DND-41 (cell line): ENCODE results near the gene F11R.
A peak's percentile ranks its signal among the peaks of the same experiment; 100 is the strongest.

Experiments
- EZH2 ChIP-seq: IDR thresholded peaks from 3 replicates; pipeline ENCODE4 v1.6.1; 2012; ENCODE audit warnings: borderline replicate concordance, low read depth, mild to moderate bottlenecking, moderate library complexity, low read length, inconsistent platforms; ENCODE audit not compliant: severe bottlenecking
- TF ChIP-seq, protein P1 (sequence below): IDR thresholded peaks from 2 replicates; pipeline ENCODE4 v1.5.1; 2012; ENCODE audit warnings: borderline replicate concordance, low read length, moderate library complexity, mild to moderate bottlenecking; ENCODE audit not compliant: poor library complexity, severe bottlenecking; ENCODE audit errors: extremely low read depth

DNA sequence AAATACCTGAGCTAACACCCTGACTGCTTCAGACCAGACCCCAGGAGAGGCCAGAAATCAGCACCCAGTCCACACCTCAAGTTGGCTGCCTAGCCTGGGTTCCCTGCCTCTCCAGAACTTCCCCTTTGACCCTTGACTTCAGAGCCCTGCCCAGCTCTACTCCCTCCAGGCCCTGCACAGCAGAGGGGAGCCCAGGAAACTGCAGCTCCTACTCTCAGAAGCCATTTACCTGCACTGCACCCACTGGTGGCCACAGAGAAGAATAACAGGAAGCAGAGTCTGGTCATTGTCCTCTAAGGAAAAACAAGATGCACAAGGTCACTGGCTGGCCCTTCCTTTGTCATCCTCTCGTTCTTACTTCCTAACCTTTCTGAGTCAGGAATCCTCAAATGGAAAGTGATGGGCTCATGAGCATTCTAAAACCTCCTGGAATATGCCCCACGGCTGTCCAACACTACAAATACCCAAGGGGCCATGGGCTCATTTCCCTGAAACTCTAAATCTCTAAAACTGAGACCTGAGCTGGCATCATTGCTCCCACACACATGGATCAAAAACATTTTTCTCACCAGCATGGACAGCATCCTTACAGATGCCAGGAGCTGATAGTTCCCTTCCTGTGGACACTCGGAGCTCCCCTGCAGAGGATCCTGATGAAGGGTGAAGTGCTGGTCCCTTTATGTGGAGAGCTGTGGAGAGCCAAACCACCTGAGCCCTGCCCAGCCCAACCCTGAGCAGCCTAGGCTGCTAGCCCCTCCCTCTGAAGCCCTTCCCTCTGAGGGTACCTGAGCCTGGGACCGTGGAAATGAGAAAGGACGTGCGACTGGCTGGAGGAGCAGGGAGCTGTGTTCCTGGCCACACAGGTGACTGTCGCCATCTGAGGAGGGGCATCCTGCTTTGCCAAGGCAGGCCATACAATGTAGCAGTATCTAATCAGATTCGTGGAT, 66.5 kb downstream of the F11R start, which contains the start of gene ITLN2:
- no peak for TF ChIP-seq EZH2
- TF ChIP-seq, protein P1, sequence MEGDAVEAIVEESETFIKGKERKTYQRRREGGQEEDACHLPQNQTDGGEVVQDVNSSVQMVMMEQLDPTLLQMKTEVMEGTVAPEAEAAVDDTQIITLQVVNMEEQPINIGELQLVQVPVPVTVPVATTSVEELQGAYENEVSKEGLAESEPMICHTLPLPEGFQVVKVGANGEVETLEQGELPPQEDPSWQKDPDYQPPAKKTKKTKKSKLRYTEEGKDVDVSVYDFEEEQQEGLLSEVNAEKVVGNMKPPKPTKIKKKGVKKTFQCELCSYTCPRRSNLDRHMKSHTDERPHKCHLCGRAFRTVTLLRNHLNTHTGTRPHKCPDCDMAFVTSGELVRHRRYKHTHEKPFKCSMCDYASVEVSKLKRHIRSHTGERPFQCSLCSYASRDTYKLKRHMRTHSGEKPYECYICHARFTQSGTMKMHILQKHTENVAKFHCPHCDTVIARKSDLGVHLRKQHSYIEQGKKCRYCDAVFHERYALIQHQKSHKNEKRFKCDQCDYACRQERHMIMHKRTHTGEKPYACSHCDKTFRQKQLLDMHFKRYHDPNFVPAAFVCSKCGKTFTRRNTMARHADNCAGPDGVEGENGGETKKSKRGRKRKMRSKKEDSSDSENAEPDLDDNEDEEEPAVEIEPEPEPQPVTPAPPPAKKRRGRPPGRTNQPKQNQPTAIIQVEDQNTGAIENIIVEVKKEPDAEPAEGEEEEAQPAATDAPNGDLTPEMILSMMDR, result peak; percentile 82
